HG03439 (cell line): ENCODE results near the gene UMODL1.
"Not testable (repeated sequence)": the region's sequence is repeated elsewhere in the genome, so short reads cannot be mapped to it uniquely, and the experiment has no call there.

Experiments
- ATAC-seq: cut with Tn5 transposase; IDR thresholded peaks from one replicate; pipeline ENCODE4 v1.9.1; 2021; ENCODE audit warnings: mild to moderate bottlenecking, moderate library complexity; ENCODE audit not compliant: unreplicated experiment

UMODL1 gene

GRCh38 chr21:42160111-42160721, 89.1 kb downstream of the UMODL1 start:
- ATAC-seq = no peak

DNA sequence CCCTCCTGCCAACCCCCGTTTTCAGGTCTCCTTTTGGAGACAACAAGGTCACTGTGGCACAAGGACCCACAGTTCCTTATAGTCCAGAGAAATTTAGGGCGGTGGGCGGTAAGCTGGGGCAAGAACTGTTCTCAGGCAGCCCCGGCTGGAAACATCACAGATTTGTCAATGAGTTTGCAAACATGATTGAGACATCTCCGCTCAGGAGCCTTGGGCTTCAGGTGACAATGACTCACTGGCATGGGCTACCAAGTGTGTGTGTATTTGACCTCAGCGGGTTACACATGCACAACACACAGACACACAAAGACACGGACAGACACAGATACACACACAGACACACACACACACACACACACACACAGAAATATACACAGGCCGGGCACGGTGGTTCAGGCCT, 89.6 kb downstream of the UMODL1 start:
- ATAC-seq = no peak

DNA sequence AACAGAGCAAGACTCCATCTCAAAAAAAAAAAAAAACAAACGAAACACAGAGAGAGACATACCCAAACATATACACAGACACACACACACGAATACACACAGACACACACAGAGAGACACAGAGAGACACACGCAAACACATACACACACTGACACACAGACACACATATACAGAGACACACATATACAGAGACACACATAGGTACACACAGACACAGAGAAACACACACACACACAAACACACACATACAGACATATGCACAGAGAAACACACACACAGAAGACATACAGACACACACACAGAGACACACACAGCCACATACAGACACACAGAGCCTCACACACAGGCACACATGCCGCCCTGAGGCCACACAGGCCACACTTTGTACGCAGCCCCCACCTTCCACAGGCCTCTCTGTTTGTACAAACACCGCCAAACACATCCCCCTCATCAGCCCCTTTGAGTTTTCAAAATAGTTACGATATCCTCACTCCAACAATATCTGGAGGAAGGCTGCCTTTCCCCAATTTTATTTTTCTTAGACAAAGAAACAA, 90.4 kb downstream of the UMODL1 start:
- ATAC-seq = no peak

- no peak for ATAC-seq
Observed at GRCh38 chr21:42161956-42162681, 91.0 kb downstream of the UMODL1 start.

- no peak for ATAC-seq
Observed at GRCh38 chr21:42162831-42163510, 91.9 kb downstream of the UMODL1 start.

DNA sequence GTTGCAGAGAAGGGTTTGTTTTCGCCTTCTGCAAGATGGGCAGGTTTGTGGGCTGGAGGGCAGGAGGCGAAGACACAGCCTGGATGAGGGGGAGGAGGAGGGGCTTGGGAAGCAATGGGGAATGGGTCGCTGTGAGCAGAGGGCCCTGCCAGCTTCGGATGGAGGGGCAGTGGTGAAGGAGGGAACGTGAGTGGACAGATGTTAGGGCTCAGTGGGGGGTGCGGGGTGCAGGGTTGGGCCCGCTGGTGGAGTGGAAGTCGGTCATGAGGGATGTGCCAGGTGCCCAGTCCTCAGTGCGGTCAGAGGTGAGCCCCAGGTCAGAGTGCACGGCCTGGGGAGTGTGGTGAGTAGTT, 92.4 kb downstream of the UMODL1 start:
- no peak for ATAC-seq

DNA sequence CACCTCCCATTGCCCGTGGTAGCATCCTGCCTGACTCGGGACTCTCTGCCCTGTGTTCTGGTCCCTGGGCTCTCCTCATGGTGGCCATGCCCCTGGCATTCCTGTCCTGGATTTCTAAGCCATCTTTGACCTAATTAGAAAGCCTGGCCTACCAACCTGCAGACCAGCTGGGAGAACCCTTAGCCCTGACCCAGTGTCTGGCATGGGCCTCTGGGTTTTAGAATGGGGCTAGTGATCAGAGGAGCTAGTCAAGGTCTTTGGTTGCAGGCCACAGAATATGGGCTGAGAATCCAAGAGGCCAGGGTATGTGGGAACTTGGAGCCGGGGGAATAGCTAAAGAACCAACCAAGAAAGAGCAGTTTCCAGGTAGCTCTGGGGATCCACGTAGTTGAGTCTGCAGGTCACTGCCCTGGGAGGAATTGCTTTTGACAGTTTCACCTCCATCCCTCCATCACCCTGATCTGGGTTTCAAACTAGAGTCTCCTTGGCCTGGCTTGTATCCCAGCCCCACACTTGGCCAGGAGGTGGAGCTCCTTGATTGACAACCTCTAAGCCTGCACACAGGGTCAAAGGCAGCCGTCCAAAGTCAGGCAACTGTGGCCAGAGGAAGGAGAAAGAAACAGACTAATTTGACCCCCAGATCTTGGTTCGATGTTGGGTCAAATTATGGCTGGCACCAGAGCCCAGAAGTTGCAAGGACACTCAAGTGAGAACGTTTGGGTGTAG, 93.1 kb downstream of the UMODL1 start:
- ATAC-seq = no peak

DNA sequence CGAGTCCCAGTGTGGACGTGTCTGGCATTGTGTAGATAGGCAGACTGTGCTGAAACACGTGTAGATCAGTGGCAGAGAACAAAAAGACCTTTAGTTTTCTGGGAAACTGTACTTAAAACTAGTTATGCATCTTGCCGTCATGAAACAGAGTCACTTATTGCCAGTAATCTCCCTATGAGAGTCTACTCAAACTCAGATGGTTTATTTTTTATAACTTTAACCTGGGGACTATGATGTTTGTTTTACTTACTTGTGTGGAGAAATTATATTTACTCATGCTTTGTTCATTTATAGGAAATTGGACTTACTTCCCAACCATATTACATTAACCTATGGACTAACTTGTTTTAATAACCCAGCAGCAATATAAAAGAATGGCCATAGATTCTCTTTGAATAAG, 93.7 kb downstream of the UMODL1 start:
- no peak for ATAC-seq

GRCh38 chr21:42165901-42166300, 94.8 kb downstream of the UMODL1 start:
- no peak for ATAC-seq

DNA sequence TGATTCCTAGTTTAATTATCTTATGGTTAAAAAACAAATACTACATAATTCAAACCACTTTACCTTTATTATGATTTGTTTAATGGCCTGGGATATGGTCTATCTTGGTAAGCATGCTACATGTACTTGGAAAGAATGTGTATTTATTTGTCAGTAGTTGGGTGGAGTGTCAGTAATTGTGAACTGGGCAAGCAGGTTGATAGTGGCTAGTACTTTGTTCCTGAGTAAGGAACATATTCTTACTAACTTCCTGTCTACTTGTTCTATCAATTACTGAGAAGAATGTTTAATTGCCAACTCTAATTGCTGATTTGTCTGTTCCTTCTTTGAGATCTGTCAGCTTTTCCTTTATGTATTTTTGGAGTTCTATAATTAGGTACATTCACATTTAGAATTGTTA, 98.6 kb downstream of the UMODL1 start:
- no peak for ATAC-seq

GRCh38 chr21:42171091-42172053, 100.3 kb downstream of the UMODL1 start:
- ATAC-seq = no peak

DNA sequence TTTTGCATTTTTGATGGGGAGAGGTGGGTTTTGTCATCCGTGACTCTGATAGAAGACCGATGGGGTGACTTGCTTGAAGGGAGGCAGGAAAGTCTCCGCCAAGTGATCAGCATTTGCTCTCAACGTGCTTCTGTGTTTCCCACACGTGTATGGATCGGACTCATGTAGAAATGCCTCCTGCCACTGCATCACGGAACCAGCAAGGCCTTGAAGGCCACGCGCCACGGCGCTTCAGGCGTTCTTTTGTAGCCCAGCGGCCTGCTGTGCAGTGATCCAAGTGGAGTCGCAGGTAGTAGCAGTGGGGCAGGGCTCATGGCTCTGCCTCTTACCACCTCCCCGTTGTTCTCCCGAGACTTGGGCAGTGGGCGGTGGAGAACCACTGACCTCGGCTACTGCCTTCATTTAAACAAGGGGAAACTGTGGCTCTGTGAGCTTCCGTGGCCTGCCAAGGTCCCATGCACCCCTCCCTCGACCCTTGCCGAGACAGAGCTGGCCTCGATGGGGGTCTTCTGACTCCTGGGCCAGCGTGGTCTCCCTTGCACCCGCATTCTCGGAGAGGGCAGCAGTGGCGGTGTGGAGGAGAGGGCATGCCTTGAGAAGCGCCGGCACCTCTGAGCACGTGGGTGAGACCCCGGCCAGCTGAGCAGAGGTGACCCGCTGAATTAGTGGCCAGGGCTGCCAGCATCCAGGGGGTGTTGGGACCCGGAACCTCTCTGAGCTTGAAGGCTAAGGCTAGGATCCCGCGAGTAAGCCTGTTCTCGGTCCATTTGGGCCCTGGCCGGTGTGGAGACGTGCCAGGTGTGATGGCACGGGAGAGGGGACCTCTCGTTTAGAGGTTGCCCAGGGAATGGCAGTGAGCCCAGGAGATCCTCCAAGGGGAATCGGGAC, 101.7 kb downstream of the UMODL1 start:
- no peak for ATAC-seq

DNA sequence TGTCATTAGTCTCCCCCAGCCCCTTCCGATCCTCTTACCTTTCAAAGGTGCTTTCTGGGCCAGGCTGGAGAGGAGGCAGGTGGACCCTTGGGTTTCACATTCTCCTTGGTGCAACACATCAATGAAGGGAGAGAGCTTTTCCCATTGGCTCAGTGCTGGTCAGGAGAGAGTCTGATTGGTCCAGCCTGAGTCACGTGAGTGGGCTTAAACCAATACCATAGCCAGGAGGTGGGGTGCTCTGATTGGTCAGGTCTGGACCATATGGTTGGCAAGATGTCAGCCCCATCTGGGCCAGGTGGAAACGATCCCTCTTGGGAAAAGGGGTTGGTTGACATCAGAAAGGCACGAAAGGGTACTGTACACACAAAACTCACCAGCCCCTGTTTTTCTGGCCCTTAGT, 103.1 kb downstream of the UMODL1 start:
- no peak for ATAC-seq

DNA sequence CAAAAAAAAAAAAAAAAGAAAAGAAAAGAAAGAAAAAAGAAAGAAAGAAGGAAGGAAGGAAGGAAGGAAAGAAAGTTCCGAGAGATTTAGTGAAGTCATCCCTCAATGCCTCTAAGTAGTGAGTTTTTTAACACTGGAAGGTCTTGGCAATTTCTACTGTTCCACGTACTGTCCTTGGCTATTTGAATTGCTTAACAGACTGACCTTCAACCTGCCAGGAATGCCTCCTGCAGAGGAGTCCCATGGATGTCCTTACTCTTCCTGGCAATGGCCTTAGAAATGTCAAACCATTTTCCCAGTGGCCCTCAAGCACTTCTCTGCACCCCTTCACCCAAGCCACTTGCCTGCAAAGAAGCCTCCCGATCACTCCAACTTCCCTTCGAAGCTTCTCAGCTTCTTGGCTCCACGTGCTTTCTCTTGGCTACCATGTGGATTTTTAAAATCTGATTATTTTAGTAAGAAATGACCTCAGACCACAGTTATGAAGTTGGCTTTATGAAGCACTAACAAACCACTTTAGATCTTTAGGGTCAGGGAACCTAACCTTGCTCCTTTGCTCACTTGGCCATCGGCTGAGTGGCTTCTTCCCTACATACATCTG, 104.1 kb downstream of the UMODL1 start:
- ATAC-seq = no peak

DNA sequence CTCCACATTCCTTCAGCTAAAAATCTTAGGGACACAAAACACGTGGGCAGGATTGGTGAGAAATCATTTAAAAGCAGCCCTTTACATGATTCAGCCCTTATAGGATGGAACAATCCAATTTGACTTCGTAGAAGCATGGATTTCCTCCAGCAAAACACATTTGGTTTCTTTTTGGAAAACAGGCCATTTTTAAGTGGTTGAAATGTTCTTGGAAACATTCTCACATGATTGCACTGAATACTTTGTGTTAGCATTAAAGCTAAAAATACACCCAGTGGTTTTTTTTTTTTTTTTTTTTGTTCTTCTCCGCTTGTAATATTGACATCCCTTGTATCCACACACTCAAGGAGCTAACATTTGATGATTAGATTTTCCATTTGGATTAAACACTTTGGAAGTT, 105.7 kb downstream of the UMODL1 start:
- ATAC-seq = no peak

- ATAC-seq = no peak
Observed at GRCh38 chr21:42179316-42179715, 108.2 kb downstream of the UMODL1 start.

DNA sequence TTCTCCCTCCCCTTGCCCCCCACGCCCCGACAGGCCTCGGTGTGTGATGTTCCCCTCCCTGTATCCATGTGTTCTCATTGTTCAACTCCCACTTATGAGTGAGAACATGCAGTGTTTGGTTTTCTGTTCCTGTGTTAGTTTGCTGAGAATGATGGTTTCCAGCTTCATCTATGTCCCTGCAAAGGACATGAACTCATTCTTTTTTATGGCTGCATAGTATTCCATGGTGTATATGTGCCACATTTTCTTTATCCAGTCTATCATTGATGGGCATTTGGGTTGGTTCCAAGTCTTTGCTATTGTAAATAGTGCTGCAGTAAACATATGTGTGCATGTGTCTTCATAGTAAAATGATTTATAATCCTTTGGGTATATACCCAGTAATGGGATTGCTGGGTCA, 108.9 kb downstream of the UMODL1 start:
- ATAC-seq = not testable (repeated sequence)

GRCh38 chr21:42182713-42183371, 111.7 kb downstream of the UMODL1 start:
- no peak for ATAC-seq
